ENCODE data around the gene MAST1. TPM values are rescaled to one million over a fixed set of nuclear protein-coding genes. Genes with fewer than 3 reads are reported as not detected.

MAST1 gene
- total RNA-seq, 4 donors from 2014 or later = 0.42 TPM; not detected in 3

DNA sequence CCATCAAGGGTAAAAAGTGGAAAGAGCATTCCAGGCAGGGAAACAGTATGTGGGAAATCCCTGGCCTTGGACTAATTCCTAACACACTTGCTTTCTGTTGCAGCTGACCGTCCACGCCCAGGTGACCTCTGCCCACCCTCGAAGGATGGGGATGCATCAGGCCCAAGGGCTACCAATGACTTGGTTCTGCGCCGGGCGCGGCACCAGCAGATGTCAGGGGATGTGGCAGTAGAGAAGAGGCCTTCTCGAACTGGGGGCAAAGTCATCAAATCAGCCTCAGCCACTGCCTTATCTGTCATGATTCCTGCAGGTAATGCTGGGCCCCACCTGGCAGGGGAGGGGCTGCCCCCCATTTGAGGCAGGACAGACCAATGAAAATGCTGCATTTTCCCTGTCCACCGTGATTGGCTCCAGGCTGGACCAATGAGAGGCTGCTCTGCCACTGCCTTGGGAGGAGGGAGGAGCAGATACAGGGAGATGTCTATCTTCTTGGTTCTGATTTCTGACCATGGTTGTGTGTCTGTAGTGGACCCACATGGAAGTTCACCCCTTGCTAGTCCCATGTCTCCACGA lies 30.3 kb downstream of the MAST1 start:
- peaks cover 0 to 6% (median 0%) of the 10 kb centered on the region in 4 donors for H3K27me3 ChIP-seq
- TF ChIP-seq, protein P1, sequence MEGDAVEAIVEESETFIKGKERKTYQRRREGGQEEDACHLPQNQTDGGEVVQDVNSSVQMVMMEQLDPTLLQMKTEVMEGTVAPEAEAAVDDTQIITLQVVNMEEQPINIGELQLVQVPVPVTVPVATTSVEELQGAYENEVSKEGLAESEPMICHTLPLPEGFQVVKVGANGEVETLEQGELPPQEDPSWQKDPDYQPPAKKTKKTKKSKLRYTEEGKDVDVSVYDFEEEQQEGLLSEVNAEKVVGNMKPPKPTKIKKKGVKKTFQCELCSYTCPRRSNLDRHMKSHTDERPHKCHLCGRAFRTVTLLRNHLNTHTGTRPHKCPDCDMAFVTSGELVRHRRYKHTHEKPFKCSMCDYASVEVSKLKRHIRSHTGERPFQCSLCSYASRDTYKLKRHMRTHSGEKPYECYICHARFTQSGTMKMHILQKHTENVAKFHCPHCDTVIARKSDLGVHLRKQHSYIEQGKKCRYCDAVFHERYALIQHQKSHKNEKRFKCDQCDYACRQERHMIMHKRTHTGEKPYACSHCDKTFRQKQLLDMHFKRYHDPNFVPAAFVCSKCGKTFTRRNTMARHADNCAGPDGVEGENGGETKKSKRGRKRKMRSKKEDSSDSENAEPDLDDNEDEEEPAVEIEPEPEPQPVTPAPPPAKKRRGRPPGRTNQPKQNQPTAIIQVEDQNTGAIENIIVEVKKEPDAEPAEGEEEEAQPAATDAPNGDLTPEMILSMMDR (IDR thresholded peaks at IDR 0.05) = no peak
- no peak for TF ChIP-seq POLR2A (IDR thresholded peaks at IDR 0.05)
- 92 to 98% methylated on average over 7 of the region's 10 CpGs for WGBS, 2 donors
- peaks cover 7 to 19% (median 12%) of the 10 kb centered on the region in 3 donors for H3K4me1 ChIP-seq
- no peaks in the 10 kb centered on the region for H3K9me3 ChIP-seq
- no peaks in the 10 kb centered on the region for H3K36me3 ChIP-seq
- no peak overlapping the region for H3K27ac ChIP-seq
- intact Hi-C loops (cut with DNase I) = no loop called here
- no peak overlapping the region for H3K4me3 ChIP-seq
- no peak for DNase-seq

DNA sequence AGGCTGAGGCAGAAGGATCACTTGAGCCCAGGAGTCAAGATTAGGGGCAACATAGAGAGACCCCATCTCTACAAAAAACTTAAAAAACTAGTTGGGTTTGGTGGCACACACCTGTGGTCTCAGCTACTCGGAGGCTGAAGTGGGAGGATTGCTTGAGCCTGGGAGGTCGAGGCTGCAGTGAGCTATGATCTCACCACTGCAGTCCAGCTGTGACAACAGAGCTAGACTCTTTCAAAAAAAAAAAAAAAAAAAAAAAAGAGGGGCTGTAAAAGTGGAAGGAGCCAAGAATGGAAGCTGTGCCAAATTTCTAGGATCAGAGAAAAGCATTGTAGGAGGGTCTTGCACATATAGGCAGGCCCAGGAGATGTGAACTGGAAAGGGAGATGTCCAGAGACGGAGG lies 33.4 kb downstream of the MAST1 start:
- no peak for TF ChIP-seq POLR2A (IDR thresholded peaks at IDR 0.05)
- TF ChIP-seq, protein P1 (IDR thresholded peaks at IDR 0.05) = no peak
- DNase-seq = no peak
- peaks cover 0 to 6% (median 0%) of the 10 kb centered on the region in 4 donors for H3K27me3 ChIP-seq
- H3K4me1 ChIP-seq = peaks cover 7 to 23% (median 17%) of the 10 kb centered on the region in 3 donors
- H3K9me3 ChIP-seq = no peaks in the 10 kb centered on the region
- no peak overlapping the region for H3K4me3 ChIP-seq
- peaks cover under 1 to 30% (median 2%) of the 10 kb centered on the region in 3 donors for H3K36me3 ChIP-seq
- intact Hi-C loops (cut with DNase I) = no loop called here
- 71 to 78% methylated on average over 2 to 3 of the region's 3 CpGs for WGBS, 2 donors
- no peak overlapping the region for H3K27ac ChIP-seq

DNA sequence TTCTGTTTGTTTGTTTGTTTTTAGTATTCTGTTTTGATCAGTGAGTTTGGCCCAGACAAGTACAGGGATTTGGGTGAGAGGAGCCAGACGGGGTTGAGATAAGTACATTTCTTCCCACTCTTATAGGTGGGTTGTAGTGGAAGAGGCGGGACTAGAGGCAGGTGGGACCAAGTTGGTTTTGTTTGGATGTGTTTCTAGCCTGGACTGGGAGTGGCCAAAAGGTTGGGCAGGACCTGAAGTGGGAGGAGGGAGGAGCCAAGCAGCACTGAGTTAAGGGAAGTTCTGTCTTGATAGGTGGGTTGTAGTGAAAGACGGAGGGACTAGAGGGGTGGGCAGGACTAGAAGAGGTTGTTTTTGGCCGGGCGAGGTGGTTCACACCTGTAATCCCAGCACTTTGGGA lies 33.9 kb downstream of the MAST1 start:
- intact Hi-C loops (cut with DNase I) = no loop called here
- DNase-seq = no peak
- H3K27ac ChIP-seq = no peak overlapping the region
- no peaks in the 10 kb centered on the region for H3K9me3 ChIP-seq
- H3K4me1 ChIP-seq = peaks cover 6 to 17% (median 11%) of the 10 kb centered on the region in 3 donors
- H3K27me3 ChIP-seq = peaks cover 0 to 5% (median 0%) of the 10 kb centered on the region in 4 donors
- peaks cover 6 to 36% (median 7%) of the 10 kb centered on the region in 3 donors for H3K36me3 ChIP-seq
- TF ChIP-seq POLR2A (IDR thresholded peaks at IDR 0.05) = no peak
- TF ChIP-seq, protein P1 (IDR thresholded peaks at IDR 0.05) = no peak
- no peak overlapping the region for H3K4me3 ChIP-seq
- 81 to 90% methylated on average over 5 of the region's 5 CpGs for WGBS, 2 donors

DNA sequence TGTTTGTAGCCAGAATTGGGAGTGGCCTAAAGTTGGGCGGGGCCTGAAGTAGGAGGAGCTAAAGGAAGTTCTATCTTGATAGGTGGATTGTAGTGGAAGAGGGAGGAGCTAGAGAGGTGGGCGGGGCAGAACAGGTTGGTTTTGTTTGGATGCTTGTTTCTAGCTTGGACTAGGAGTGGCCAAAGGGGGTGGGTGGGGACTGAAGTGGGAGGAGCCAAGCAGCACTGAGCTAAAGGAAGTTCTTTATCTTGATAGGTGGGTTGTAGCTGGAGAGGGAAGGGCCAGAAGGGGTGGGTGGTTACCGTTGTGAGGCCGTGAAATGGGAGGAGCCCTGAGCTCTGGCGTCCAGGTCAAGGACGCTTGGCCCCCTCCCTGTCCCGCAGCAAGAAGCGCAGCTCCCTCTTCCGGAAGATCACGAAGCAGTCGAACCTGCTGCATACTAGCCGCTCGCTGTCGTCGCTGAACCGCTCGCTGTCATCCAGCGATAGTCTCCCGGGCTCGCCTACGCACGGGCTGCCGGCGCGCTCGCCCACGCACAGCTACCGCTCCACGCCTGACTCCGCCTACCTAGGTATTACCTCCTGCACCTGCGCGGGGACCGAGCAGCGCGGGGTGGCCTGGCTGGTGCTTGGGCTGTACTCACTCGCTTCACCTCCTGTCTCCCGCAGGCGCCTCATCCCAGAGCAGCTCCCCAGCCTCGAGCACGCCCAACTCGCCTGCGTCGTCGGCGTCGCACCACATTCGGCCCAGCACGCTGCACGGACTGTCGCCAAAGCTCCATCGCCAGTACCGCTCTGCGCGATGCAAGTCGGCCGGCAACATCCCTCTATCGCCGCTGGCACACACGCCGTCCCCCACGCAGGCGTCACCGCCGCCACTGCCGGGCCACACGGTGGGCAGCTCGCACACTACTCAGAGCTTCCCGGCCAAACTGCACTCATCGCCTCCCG lies 34.9 kb downstream of the MAST1 start:
- intact Hi-C loops (cut with DNase I) = no loop called here
- Histone ChIP-seq H3K27me3 (no peaks in the 10 kb centered on the region), H3K27ac (peak overlapping the region in 2 of 4 donors; percentile 9 to 39), H3K9me3 (no peaks in the 10 kb centered on the region), H3K4me1 (peaks cover 0 to 8% (median 6%) of the 10 kb centered on the region in 3 donors), H3K36me3 (peaks cover 13 to 46% (median 15%) of the 10 kb centered on the region in 3 donors), H3K4me3 (peak overlapping the region in 3 of 4 donors; percentile 23 to 49 (median 30))
- DNase-seq = no peak
- no peak for TF ChIP-seq POLR2A (IDR thresholded peaks at IDR 0.05)
- WGBS, 2 donors = 64 to 71% methylated on average over 20 to 37 of the region's 70 CpGs

DNA sequence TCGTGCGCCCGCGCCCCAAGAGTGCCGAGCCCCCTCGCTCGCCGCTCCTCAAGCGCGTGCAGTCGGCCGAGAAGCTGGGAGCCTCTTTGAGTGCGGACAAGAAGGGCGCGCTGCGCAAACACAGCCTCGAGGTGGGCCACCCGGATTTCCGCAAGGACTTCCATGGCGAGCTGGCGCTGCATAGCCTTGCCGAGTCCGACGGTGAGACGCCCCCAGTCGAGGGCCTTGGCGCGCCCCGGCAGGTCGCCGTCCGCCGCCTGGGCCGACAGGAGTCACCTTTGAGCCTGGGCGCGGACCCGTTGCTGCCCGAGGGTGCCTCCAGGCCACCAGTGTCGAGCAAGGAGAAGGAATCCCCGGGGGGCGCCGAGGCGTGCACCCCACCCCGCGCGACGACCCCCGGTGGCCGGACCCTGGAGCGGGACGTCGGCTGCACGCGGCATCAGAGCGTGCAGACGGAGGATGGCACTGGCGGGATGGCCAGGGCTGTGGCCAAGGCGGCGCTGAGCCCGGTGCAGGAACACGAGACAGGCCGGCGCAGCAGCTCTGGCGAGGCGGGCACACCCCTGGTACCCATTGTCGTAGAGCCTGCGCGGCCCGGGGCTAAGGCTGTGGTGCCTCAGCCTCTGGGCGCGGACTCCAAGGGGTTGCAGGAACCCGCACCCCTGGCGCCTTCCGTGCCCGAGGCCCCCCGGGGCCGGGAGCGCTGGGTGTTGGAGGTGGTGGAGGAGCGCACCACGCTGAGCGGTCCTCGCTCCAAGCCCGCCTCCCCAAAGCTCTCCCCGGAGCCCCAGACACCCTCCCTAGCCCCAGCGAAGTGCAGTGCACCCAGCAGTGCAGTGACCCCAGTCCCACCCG lies 35.8 kb downstream of the MAST1 start:
- Histone ChIP-seq H3K4me1 (peaks cover 0 to 8% (median 6%) of the 10 kb centered on the region in 3 donors), H3K36me3 (peaks cover 14 to 52% (median 16%) of the 10 kb centered on the region in 3 donors), H3K27me3 (no peaks in the 10 kb centered on the region), H3K9me3 (no peaks in the 10 kb centered on the region), H3K27ac (no peak overlapping the region), H3K4me3 (peak overlapping the region in 3 of 4 donors; percentile 23 to 49 (median 30))
- WGBS, 2 donors = 65 to 92% methylated on average over 2 to 16 of the region's 86 CpGs
- intact Hi-C loops (cut with DNase I) = no loop called here
- no peak for DNase-seq
- TF ChIP-seq POLR2A (IDR thresholded peaks at IDR 0.05) = no peak
- TF ChIP-seq, protein P1 (IDR thresholded peaks at IDR 0.05) = no peak
